Ectodermal cell (in vitro differentiated cells): ENCODE measurements around the gene FAAP100.

Source experiments
- H3K27ac ChIP-seq: 2 replicates; pipeline ENCODE4 v1.7.0; 2013; ENCODE audit warnings: mild to moderate bottlenecking, low read depth, low read length; ENCODE audit not compliant: insufficient read depth, poor library complexity, severe bottlenecking
- H3K27me3 ChIP-seq: 2 replicates; pipeline ENCODE4 v1.7.0; 2013; ENCODE audit warnings: mild to moderate bottlenecking, low read length; ENCODE audit not compliant: insufficient read depth, control insufficient read depth, poor library complexity, severe bottlenecking
- H3K36me3 ChIP-seq: one replicate; pipeline ENCODE4 v1.7.0; 2013; ENCODE audit warnings: low read length; ENCODE audit not compliant: control insufficient read depth, insufficient read depth
- H3K4me1 ChIP-seq: one replicate; pipeline ENCODE4 v1.7.0; 2013; ENCODE audit warnings: low read length; ENCODE audit not compliant: control insufficient read depth, insufficient read depth
- H3K4me3 ChIP-seq: 2 replicates; pipeline ENCODE4 v1.7.0; 2013; ENCODE audit warnings: low read depth, low read length, control low read depth; ENCODE audit not compliant: insufficient read depth
- H3K9me3 ChIP-seq: 2 replicates; pipeline ENCODE4 v1.7.0; 2013; ENCODE audit warnings: mild to moderate bottlenecking, low read length, moderate library complexity; ENCODE audit not compliant: control insufficient read depth
- WGBS, 2 experiments: methylation state at CpG; one replicate each; pipeline ENCODE4 v1.1.7; 2013; ENCODE audit warnings: missing lambda C conversion rate in 2 of 2; 5-methylcytosine and 5-hydroxymethylcytosine counted together

Gene FAAP100

GRCh38 chr17:81524865-81525159 is 27.3 kb downstream of the FAAP100 start:
- no peaks in the 10 kb centered on the region for H3K36me3 ChIP-seq
- peaks cover 8% of the 10 kb centered on the region for H3K4me1 ChIP-seq
- 89 to 90% methylated on average over 8 of the region's 8 CpGs for WGBS, 2 experiments
- peaks cover 36% of the 10 kb centered on the region for H3K27me3 ChIP-seq
- no peak overlapping the region for H3K4me3 ChIP-seq
- H3K9me3 ChIP-seq = no peaks in the 10 kb centered on the region
- H3K27ac ChIP-seq = no peak overlapping the region

GRCh38 chr17:81524039-81524864 is 27.9 kb downstream of the FAAP100 start:
- peaks cover 42% of the 10 kb centered on the region for H3K27me3 ChIP-seq
- H3K9me3 ChIP-seq = no peaks in the 10 kb centered on the region
- peaks cover 14% of the 10 kb centered on the region for H3K4me1 ChIP-seq
- WGBS, 2 experiments = 90 to 92% methylated on average over 18 of the region's 18 CpGs
- no peak overlapping the region for H3K27ac ChIP-seq
- H3K4me3 ChIP-seq = no peak overlapping the region
- H3K36me3 ChIP-seq = no peaks in the 10 kb centered on the region

GRCh38 chr17:81523402-81524038 is 28.6 kb downstream of the FAAP100 start:
- Histone ChIP-seq H3K4me3 (no peak overlapping the region), H3K27ac (no peak overlapping the region), H3K36me3 (no peaks in the 10 kb centered on the region), H3K27me3 (peaks cover 49% of the 10 kb centered on the region), H3K9me3 (no peaks in the 10 kb centered on the region), H3K4me1 (peaks cover 21% of the 10 kb centered on the region)
- WGBS, 2 experiments = 63 to 65% methylated on average over 17 of the region's 17 CpGs

DNA sequence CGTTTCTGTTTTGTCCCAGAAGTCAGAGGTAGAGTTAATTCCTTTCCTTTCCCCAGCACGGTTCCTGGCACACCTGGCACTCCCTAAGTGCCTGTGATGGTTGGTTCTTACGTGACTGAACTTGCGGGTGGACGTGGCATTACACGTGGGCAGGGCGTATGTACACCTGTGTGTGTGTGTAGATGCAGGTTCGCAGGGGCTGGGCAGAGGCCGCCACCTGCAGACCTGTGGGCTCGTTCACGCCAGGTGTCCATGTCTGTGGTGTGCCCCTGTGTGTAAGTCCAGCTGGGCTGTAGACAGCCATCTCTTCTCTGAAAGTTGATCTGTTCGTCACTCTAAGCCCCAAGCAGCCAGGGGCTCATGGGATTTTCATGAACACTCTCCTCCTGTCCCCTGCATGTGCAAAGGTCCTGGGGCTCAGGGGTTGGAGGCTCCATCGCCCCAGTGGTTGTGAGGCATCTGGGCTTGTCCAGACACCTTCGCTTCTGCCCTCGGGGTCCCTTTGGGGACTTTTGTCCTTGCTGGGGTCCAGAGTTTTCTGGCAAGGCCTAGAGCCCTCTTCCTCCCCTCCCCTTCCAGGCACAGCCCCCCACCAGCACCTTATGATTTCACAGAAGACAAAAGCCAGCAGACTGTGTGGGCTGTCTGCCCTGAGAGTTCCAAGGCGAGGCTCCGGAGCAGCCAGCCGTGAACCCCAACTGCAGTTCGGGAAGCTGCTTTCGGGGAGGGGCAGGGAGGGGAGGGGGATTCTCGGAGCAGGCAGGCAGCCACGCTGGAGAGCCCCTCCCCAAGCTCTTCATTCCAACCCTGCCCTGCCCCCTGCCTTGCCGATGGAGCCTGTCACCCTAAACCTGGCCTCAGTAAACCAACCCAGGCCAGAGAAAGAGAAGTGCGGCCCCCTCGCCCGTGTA is 29.4 kb downstream of the FAAP100 start:
- Histone ChIP-seq H3K9me3 (no peaks in the 10 kb centered on the region), H3K36me3 (no peaks in the 10 kb centered on the region), H3K4me1 (peaks cover 29% of the 10 kb centered on the region), H3K4me3 (no peak overlapping the region), H3K27me3 (peaks cover 57% of the 10 kb centered on the region), H3K27ac (no peak overlapping the region)
- 62% methylated on average over 26 of the region's 26 CpGs for WGBS, 2 experiments

GRCh38 chr17:81520021-81520901 is 31.9 kb downstream of the FAAP100 start:
- Histone ChIP-seq H3K27me3 (peaks cover 76% of the 10 kb centered on the region), H3K36me3 (no peaks in the 10 kb centered on the region), H3K27ac (no peak overlapping the region), H3K4me1 (peaks cover 37% of the 10 kb centered on the region), H3K9me3 (no peaks in the 10 kb centered on the region), H3K4me3 (no peak overlapping the region)
- WGBS, 2 experiments = 73 to 75% methylated on average over 14 of the region's 14 CpGs

DNA sequence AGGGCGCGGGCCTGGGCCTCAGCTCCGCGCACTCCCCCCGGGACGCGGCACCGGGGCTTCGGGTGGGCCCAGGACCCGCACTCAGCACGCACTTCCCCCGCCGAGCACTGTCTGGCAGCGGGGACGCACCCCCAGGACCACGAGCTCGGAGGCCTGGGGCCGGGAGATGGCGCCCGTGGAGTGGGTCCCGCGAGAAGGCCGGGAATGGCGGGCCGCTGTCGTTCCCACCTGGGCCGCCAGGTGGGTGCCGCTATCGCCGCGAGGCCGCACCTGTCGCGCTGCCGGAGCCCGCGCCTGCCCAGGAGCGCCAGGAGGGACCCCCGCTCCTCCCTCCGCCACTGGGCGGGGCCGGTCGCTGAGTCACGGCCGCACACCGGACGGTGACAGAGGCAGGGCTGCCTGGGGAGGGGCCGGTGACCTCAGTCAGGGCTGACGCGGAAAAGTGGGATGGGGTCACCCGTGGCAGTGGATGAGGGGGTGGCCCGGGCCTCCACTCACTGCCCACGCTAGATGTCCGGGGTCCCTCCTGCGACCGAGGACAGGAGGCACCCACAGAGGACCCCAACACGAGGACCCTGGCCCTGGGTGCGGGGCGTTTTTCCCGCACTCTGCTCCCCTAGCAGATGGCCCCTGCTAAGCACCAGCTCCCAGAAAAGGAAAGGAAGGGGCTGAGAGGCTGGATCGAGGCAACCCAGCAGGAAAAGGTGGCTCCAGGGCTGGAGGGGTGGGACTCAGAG is 32.7 kb downstream of the FAAP100 start:
- Histone ChIP-seq H3K4me3 (peak overlapping the region; percentile 31), H3K27me3 (peaks cover 78% of the 10 kb centered on the region), H3K36me3 (no peaks in the 10 kb centered on the region), H3K9me3 (no peaks in the 10 kb centered on the region), H3K27ac (no peak overlapping the region), H3K4me1 (peaks cover 37% of the 10 kb centered on the region)
- 4% methylated on average over 61 of the region's 61 CpGs for WGBS, 2 experiments

DNA sequence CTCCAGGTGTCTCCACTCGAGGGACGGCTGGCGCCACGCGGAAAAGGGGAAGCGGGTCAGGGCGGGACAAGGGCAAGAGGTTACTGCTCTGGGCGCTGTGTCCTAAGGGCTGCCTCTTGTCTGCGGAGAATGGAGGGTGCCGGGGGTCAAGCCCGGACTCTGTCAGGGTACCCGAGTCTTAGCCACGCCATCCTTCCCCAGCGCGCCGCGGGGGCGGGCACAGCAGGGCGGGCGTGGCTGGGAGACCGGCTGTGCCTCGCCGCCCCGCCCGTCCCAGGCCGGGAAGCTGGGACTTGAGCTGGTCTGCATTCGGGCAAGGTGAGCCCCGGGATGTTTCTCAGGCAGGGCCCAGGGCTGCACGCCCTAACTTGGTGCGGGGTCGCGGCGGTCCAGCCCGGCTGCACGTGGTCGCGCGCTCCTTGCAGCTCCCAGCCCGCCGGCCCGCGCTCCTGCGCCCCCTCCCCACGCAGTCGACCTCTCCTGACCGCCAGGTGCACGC is 33.3 kb downstream of the FAAP100 start:
- 2% methylated on average over 47 of the region's 47 CpGs for WGBS, 2 experiments

GRCh38 chr17:81518113-81518784 is 33.9 kb downstream of the FAAP100 start:
- Histone ChIP-seq H3K4me3 (peak overlapping the region; percentile 31), H3K4me1 (peaks cover 30% of the 10 kb centered on the region), H3K27ac (no peak overlapping the region), H3K9me3 (no peaks in the 10 kb centered on the region), H3K27me3 (peaks cover 88% of the 10 kb centered on the region), H3K36me3 (no peaks in the 10 kb centered on the region)
- WGBS, 2 experiments = 16 to 17% methylated on average over 24 of the region's 24 CpGs

More for the DNA sequence above, 33.3 kb downstream of the FAAP100 start:
- no peak overlapping the region for H3K27ac ChIP-seq
- peaks cover 84% of the 10 kb centered on the region for H3K27me3 ChIP-seq
- H3K36me3 ChIP-seq = no peaks in the 10 kb centered on the region
- H3K9me3 ChIP-seq = no peaks in the 10 kb centered on the region
- H3K4me3 ChIP-seq = peak overlapping the region; percentile 31
- H3K4me1 ChIP-seq = peaks cover 35% of the 10 kb centered on the region
